Cardiac fibroblast (primary cell): Measurements from ENCODE around the gene FBXO45.
"Not testable (repeated sequence)": the region's sequence is repeated elsewhere in the genome, so short reads cannot be mapped to it uniquely, and the experiment has no call there.

Experiments used
- DNase-seq, 2 donors: peaks; one replicate each; pipeline versions ENCODE4 v3.0.0 to v3.0.0-alpha.2; 2010; ENCODE audit warnings: low read depth in 2 of 2
- H3K4me3 ChIP-seq, 2 donors: replicated peaks in 1 of 2; 1 replicate in 1 of 2; 2 replicates in 1 of 2; pipeline ENCODE4 v1.5.1; 2011; ENCODE audit warnings: low read depth in 2 of 2, low read length in 2 of 2, mild to moderate bottlenecking in 2 of 2, moderate library complexity in 1 of 2
- TF ChIP-seq, protein P1 (sequence below): IDR thresholded peaks from one replicate; pipeline ENCODE4 v1.5.1; 2011; ENCODE audit warnings: low read depth, mild to moderate bottlenecking, low read length, inconsistent platforms

Gene FBXO45

DNA sequence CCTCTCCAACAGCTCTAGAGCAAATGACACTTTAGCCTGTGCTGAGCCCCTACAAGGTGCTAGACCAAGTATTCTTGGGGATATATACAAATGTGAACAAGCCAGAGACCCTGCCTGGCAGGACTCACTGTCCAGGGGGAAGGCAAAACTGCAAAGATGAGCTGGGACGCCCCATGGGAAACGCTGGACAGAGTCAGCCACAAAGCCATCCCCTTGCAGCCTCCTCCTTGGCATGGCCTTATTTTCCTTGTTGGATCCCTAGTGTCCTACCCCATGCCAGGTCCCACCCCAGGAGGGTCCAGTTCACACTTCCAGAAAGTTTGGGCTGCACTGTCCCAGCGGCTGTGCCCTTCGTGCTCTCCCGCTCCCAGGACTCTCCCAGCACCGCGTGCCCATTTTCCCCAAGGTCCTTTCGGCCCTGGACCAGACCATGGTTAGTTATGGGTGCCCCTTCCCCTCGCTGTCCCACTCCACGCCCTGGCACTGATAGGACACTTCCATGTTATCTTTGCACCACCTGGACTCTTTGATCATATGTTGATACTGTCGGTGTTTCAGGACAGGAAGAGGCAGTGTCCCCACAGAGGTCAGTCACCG is 65.2 kb downstream of the FBXO45 start:
- TF ChIP-seq, protein P1, sequence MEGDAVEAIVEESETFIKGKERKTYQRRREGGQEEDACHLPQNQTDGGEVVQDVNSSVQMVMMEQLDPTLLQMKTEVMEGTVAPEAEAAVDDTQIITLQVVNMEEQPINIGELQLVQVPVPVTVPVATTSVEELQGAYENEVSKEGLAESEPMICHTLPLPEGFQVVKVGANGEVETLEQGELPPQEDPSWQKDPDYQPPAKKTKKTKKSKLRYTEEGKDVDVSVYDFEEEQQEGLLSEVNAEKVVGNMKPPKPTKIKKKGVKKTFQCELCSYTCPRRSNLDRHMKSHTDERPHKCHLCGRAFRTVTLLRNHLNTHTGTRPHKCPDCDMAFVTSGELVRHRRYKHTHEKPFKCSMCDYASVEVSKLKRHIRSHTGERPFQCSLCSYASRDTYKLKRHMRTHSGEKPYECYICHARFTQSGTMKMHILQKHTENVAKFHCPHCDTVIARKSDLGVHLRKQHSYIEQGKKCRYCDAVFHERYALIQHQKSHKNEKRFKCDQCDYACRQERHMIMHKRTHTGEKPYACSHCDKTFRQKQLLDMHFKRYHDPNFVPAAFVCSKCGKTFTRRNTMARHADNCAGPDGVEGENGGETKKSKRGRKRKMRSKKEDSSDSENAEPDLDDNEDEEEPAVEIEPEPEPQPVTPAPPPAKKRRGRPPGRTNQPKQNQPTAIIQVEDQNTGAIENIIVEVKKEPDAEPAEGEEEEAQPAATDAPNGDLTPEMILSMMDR: no peak
- no peak overlapping the region for H3K4me3 ChIP-seq
- DNase-seq: no peak

DNA sequence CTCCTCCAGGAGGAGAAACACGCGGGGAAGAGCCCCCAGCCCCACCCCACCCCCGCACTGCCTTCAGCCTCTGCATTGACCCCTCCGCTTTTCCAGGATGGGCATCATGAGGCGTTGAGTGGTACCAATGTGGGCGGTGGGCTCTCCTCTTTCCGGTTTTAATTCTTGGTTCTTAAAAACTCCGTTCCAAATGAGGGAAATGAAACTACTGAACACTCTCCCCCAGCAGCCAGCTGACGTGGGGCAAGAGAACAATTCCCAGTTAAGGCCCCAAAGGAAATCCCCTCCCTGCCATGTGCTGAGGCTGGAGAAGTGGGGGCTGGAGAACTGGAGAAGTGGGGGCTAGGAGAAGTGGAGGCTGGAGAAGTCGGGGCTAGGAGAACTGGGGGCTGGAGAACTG is 65.8 kb downstream of the FBXO45 start:
- DNase-seq: no peak
- TF ChIP-seq, protein P1: no peak
- H3K4me3 ChIP-seq: no peak overlapping the region

DNA sequence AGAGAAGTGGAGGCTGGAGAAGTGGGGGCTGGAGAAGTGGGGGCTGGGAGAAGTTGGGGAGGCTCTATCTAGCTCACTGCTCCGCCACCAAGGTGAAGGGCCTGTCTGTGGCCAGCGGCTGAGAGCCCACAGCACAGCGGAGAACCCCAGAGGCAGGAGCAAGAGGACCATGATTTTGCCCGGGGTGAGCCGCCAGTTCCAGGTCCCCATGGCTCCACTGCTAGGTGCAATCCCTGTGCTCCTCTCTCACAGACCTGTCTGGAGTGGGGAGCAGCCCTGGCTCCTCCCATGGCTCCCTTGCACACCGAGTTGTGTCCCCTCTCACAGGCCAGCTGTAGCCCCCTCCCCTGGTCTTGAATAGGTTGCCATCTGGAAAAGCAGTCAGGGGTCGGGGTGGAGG is 66.4 kb downstream of the FBXO45 start:
- no peak overlapping the region for H3K4me3 ChIP-seq
- no peak for DNase-seq
- TF ChIP-seq, protein P1: no peak

DNA sequence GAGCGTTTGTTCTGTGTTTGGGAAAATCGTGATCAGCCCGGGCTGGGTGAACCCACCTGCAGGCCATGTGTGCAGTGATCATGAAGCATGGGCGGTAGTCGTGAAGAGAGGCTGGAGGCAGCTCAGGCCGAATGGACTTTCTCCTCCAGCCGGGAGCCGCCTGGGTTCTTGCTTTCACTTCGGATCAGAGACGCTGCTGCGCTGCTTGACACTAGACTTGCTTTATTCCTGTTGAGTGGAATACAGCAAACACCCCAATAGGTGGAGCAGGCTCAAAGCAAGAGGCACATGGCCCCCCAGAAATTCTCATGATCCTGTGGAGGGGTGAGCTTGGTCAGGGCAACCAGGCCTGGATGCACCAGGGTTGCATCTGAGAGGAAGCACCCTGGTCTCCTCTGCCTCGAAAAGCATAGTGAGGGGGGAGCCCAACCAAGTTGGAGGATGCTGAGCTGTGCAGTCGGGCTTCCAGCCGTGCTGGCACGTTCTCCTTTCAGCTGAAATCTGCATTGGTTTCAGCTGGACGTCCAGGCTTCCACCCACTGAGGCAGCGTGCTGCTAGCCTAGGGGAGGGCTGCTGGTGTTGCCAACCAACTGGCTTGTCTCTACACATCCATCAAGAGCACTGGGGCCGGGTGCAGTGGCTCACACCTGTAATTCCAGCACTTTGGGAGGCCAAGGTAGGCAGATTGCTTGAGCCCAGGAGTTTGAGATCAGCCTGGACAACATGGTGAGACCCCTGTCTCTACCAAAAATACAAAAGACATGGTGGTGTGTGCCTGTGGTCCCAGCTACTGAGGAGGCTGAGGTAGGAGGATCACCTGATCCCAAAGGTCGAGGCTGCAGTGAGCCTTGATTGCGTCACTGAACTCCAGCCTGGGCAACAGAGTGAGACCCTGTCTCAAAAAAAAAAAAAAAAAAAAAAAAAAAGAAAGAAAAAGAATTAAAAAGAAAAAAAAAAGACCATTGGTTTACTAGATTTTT is 68.2 kb downstream of the FBXO45 start:
- H3K4me3 ChIP-seq: no peak overlapping the region
- DNase-seq: no peak
- TF ChIP-seq, protein P1: no peak

DNA sequence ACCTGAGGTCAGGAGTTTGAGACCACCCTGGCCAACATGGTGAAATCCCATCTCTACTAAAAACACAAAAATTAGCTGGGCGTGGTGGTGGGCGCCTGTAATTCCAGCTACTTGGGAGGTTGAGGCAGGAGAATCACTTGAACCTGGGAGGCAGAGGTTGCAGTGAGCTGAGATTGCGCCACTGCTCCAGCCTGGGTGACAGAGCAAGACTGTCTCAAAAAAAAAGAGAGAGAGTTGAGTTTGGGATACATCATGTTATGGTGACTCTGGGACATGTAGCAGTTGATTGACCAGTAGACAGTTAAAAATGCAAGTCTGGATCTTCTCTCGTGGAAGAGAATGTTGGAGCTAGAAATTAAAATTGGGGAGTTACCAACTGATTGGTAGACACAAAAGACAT is 69.5 kb downstream of the FBXO45 start:
- H3K4me3 ChIP-seq, DNase-seq: not testable (repeated sequence)
